ENCODE data around the gene PANX1.

Gene PANX1

GRCh38 chr11:94103471-94103870, 25.2 kb upstream of the PANX1 start:
- Histone ChIP-seq H3K4me3 (ENCODE audit: low read length) (no peak overlapping the region), H3K4me2 (ENCODE audit: low read length) (no peak overlapping the region), H3K27ac (ENCODE audit: low read depth, low read length) (no peak overlapping the region), H3K36me3 (ENCODE audit: control insufficient read depth, low read length) (no peaks in the 10 kb centered on the region), H4K20me1 (ENCODE audit: control insufficient read depth, insufficient read depth, low read depth, low read length) (no peaks in the 10 kb centered on the region), H3K27me3 (ENCODE audit: control insufficient read depth, low read length) (0 out of 2 replicates have a peak, but pooled peaks cover 2% of the 10 kb centered on the region), H3K9me2 (replicated peaks; ENCODE audit: control insufficient read depth, low read length) (no peaks in the 10 kb centered on the region), H3F3A (ENCODE audit: control insufficient read depth, insufficient read depth) (no peaks in the 10 kb centered on the region), H3K9me3 (ENCODE audit: control insufficient read depth, insufficient read depth, low read length) (no peaks in the 10 kb centered on the region), H3K79me2 (ENCODE audit: control insufficient read depth, low read length) (no peaks in the 10 kb centered on the region), H3K4me1 (ENCODE audit: control insufficient read depth, low read length) (no peaks in the 10 kb centered on the region)
- TF ChIP-seq EZH2phosphoT487 (IDR thresholded peaks at IDR 0.05; ENCODE audit: borderline replicate concordance, low read length) (no peak), CTCF (IDR thresholded peaks at IDR 0.05; ENCODE audit: low read depth, low read length, poor library complexity, severe bottlenecking) (no peak)

DNA sequence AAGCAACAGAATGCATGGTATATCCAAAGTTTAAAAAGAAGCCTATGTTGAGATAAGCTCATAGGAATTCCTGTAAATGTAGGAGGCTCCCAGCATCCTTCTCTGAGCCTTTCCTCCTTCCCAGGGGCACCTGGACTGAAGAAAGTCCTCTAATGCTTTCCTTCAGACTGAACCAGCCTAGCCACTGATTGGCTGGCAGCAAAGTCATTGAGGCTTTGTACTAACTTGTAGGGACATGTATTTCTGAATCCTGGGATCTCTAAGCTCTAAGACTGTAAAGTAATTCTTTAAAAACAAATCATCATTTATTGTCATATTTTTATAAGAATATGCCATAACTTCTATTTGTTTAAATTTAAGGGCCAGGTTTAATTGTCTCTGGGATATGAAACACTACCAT, 23.9 kb upstream of the PANX1 start:
- H3K79me2 ChIP-seq (ENCODE audit: control insufficient read depth, low read length) = no peaks in the 10 kb centered on the region
- TF ChIP-seq CTCF (IDR thresholded peaks at IDR 0.05; ENCODE audit: low read depth, low read length, poor library complexity, severe bottlenecking) (no peak), EZH2phosphoT487 (IDR thresholded peaks at IDR 0.05; ENCODE audit: borderline replicate concordance, low read length) (no peak)
- no peak overlapping the region for H3K4me3 ChIP-seq (ENCODE audit: low read length)
- H4K20me1 ChIP-seq (ENCODE audit: control insufficient read depth, insufficient read depth, low read depth, low read length) = no peaks in the 10 kb centered on the region
- H3K9me2 ChIP-seq (replicated peaks; ENCODE audit: control insufficient read depth, low read length) = no peaks in the 10 kb centered on the region
- no peaks in the 10 kb centered on the region for H3K4me1 ChIP-seq (ENCODE audit: control insufficient read depth, low read length)
- no peak overlapping the region for H3K4me2 ChIP-seq (ENCODE audit: low read length)
- H3K9me3 ChIP-seq (ENCODE audit: control insufficient read depth, insufficient read depth, low read length) = no peaks in the 10 kb centered on the region
- 0 out of 2 replicates have a peak, but pooled peaks cover 2% of the 10 kb centered on the region for H3K27me3 ChIP-seq (ENCODE audit: control insufficient read depth, low read length)
- no peak overlapping the region for H3K27ac ChIP-seq (ENCODE audit: low read depth, low read length)
- H3F3A ChIP-seq (ENCODE audit: control insufficient read depth, insufficient read depth) = no peaks in the 10 kb centered on the region
- no peaks in the 10 kb centered on the region for H3K36me3 ChIP-seq (ENCODE audit: control insufficient read depth, low read length)

DNA sequence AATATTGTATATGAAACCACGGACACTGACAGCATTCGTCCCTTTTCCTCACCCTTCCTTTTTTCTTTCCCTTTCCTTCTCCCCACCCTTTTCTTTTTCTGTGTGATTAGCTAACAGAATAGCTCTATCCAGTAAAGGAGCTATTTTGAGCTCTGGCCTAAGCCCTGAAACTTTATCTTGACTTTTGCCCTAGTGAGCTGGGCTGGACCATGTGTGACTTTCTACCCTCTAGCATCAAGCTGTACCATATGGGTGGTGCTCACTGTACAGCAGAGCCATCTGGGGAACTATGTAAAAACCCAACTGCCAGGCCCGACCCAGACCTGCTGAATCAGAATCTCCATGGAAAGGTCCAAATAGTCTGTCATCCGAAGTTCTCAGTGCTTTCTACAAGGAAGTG, 21.9 kb upstream of the PANX1 start:
- no peaks in the 10 kb centered on the region for H3K4me1 ChIP-seq (ENCODE audit: control insufficient read depth, low read length)
- no peaks in the 10 kb centered on the region for H3K9me2 ChIP-seq (replicated peaks; ENCODE audit: control insufficient read depth, low read length)
- no peaks in the 10 kb centered on the region for H3K79me2 ChIP-seq (ENCODE audit: control insufficient read depth, low read length)
- no peak overlapping the region for H3K4me3 ChIP-seq (ENCODE audit: low read length)
- TF ChIP-seq CTCF (IDR thresholded peaks at IDR 0.05; ENCODE audit: low read depth, low read length, poor library complexity, severe bottlenecking) (no peak), EZH2phosphoT487 (IDR thresholded peaks at IDR 0.05; ENCODE audit: borderline replicate concordance, low read length) (no peak)
- H3K9me3 ChIP-seq (ENCODE audit: control insufficient read depth, insufficient read depth, low read length) = no peaks in the 10 kb centered on the region
- no peaks in the 10 kb centered on the region for H3K36me3 ChIP-seq (ENCODE audit: control insufficient read depth, low read length)
- no peak overlapping the region for H3K27ac ChIP-seq (ENCODE audit: low read depth, low read length)
- H3F3A ChIP-seq (ENCODE audit: control insufficient read depth, insufficient read depth) = no peaks in the 10 kb centered on the region
- H3K27me3 ChIP-seq (ENCODE audit: control insufficient read depth, low read length) = 0 out of 2 replicates have a peak, but pooled peaks cover 2% of the 10 kb centered on the region
- no peaks in the 10 kb centered on the region for H4K20me1 ChIP-seq (ENCODE audit: control insufficient read depth, insufficient read depth, low read depth, low read length)
- no peak overlapping the region for H3K4me2 ChIP-seq (ENCODE audit: low read length)

Data from DOHH2 (cell line).